HG03571 (cell line): ENCODE data around the gene RINL.

Source experiments
- ATAC-seq: cut with Tn5 transposase; IDR thresholded peaks from one replicate; pipeline ENCODE4 v1.9.1; 2021; ENCODE audit not compliant: unreplicated experiment

Gene RINL, protein sequence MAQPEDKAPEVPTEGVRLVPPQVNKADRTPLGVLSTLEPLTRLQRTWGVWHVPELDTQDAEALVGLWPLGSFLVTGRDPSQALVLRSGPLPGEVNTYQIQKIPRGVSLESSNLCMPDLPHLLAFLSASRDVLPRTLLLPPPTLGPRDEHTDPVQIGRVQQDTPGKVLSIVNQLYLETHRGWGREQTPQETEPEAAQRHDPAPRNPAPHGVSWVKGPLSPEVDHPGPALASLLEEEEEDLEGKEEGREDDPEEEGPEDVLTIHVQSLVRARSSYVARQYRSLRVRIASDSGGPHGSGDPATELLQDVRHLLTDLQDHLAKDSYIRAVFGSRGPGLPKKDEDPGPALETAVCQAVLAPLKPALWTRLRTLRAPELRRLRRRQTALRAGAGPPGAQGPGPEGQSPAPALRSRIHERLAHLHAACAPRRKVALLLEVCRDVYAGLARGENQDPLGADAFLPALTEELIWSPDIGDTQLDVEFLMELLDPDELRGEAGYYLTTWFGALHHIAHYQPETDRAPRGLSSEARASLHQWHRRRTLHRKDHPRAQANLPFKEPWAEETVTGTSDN

DNA sequence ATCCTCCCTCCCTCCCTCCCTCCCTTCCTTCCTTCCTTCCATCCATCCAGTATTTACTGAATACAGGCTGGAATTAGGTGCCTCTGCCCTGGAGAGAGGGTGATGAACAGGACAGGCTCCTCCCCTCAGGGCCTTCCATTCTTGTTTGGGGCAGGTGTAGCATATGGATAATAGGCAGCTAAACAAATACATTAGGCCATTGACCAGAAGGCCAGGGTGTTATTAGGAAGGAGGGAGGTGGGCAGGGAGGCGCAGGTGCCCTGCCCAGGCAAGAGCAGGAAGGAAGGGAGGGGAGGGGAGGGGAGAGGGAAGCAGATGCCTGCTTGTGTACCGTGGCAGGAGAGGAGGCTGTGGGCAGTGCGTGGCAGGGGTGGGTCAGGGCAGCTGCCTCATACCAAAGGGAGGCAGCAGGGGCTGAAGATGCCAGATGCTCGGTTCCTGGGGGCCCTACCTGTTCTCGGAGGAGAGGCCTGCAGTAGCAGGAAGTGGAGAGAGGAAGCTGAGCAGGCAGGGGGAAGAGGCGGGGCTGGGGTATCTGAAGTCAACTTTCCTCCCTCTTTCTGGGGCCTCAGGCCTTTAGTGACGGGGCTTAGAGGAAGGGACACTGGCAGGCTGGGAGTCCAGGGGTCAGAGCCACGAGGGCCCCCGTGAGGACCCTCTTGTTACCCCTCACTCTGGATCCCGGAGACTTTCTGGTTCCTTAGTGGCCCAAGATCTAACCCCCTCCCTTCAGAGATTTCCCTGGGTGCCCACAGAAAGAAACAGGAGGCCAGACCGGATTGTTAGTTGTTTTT, at the start of gene RINL:
RINL (minus strand) TSS at position 495 of the 794 bp plus-strand sequence. CDS start 1,533 bp downstream, outside the sequence.
- ATAC-seq, result no peak

DNA sequence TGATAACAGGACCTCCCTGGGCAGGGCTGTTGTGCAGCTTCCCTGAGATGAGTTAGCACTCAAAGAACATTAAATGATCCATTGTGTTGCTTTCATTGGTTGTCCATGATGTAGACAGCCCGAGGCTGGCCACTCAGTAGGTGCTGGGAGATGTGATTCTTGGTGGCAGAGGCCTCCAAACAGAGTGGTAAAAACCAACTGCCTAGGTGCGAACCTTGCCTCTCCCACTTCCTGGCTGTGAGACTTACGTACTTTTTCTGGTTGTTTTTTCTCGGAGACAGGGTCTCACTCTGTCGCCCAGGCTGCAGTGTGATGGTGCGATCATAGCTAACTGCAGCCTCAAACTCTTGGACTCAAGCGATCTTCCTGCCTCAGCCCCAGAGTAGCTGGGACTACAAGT, 46.3 kb upstream of the RINL start:
- ATAC-seq, result no peak

DNA sequence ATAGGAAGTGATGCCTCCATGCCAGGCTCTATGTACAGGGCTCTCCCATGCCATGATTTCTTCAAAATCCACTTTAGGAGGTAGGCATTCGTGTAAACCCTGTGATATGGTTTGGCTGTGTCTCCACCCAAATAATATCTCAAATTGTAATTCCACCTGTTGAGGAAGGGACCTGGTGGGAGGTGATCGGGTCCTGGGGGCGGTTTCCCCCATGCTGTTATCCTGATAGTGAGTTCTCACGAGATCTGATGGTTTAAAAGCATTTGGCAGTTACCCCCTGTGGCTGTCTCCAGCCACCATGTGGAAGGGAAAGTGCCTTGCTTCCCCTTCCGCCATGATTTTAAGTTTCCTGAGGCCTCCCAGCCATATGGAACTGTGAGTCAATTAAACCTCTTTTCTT, 44.4 kb upstream of the RINL start:
- no peak for ATAC-seq

DNA sequence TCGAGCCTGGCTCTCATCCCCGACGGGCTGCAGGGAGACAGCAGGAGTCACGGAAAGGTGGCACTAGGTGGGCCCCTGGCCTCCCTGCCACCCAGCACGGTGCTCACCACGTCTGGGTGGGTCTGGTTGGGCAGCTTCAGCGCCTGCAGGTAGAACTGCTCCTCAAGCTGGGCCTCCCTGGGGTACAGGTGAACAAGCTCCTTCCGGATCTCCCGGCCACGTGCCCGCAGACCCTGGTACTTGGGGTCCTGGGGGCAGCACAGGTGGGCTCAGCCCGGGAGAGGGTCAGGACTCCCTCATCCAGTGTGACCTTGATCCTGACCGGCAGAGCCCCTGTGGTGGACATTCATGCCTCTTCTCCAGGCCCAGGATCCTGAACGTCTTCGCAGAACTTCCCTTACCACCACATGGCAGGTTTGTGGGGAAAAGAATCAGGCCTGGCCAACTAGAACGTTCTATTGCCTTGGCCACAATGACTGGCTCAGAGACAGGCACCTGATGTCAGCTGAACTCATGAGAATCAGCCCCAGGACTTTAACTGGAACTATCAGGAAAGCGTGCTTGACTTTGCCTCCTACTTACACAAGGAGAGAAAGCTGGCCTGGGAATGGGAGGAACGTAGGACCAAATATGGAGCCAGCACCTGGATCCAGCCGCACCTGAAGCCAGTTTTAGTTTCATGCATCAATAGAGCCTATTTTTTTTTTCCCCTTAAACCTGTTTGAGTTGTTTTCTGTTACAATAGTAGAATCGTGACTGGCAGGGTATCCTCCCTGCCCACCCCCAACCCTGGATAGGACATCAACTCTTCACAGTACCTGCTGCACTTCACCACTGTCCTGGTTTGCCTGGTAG, 43.6 kb upstream of the RINL start:
- ATAC-seq, result no peak

DNA sequence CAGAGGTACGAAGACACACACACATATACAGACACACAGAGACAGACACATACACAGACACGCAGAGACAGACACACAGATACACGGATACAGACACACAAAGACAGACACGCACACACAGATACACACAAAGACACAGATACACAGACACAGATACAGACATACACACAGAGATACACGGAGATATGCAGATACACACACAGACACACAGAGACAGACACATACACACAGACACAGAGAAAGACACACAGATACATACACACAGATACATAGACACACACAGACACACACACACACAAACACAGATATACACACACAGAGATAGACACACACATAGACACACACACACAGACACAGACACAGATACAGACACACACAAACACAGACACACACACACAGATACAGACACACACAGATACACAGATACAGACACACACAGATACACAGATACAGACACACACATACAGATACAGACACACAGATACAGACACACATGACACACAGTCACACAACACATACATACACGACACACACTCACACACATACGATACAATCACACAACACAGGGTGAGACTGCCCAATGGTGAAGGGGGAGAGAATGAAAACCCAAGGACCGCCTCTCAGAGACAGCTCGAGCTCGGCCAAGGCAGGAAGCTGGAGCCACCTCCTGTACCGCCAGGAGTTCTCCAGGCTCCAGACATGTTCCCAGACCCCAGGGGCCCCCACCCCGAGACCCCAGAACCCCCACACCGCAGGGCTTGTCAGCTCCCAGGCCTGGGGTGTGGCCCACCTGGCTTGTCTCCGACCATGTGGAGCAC, 42.7 kb upstream of the RINL start:
- no peak for ATAC-seq

DNA sequence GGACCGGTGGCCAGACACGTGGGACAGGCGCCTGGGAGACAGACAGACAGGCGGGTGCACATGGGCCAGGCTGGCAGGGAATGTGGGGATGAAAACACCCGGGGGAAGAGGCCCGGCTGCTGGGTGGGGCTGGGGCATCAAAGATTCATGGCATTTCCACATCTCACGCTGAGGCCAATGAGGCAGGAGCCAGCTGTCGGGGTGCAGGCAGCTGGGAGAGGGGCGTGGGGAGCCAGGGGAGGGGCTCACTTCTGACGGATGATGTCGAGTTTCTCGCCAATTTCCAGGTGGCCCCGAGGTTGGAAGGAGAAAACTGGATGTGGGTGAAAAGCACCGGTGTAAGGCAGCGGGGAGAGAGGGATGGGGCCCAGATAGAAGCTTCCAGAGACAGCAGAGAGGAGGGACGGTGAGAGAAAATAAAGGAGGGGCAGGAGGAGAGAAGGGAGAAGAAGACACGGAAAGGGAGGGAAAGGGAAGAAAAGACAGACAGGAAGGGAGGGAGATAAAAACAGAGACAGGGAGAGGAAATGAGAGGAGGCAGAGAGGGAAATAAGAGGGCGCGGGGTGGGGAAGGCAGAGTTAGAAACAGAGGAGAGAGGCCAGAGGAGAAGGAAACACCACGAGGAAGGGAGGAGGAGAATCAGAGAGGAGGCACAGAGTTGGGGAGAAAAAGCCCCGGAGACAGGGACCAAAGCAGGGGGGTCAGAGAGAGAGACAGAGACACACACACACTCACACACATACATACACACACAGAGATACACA, 41.9 kb upstream of the RINL start:
- no peak for ATAC-seq

DNA sequence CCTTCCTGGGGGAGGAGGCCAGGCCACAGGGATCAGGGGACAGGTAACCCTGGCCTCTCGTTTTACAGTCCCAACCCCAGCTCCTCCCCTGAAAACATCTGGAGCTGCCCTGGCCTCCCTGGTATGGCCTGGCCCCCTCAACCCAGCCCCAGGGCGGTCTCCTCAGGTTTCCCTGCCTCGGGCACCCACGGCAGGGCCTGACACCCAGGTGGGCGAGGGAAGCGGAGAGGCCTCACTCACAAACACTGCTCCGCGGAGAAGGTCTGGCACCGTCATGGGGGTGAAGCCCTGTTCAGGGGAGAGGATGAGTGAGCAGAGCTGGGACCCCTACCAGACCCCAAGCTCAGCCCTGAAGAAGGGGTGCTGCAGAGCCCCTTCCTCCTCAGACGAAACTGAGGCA, 40.5 kb upstream of the RINL start:
- no peak for ATAC-seq

DNA sequence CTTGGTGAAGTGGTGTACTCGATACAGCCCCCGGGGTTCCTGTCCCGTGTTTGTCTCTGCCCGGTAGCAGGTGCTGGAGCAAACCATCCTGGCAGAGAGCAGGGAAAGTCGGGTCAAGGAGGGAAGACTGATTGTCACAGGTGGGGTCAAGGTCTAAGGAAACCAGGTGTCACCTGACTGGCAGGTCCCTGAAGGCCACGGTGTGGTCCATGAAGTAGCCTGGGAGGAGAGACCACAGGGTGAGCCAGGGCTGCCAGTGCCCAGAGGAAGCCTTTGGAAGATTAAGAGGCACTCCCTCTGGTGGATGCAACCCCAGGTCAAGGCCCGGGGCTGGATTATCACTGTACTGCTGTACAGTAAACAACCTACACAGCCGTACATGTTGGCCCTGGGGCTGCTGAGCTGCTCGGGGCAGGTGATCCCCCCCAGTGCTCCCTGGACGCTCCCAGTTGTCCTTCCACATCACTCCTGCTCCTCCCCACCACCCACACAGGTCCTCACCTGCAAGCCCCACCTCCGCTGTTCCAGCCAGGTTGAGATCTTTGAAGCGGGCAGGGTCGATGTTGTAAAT, 39.9 kb upstream of the RINL start:
- ATAC-seq, result no peak

DNA sequence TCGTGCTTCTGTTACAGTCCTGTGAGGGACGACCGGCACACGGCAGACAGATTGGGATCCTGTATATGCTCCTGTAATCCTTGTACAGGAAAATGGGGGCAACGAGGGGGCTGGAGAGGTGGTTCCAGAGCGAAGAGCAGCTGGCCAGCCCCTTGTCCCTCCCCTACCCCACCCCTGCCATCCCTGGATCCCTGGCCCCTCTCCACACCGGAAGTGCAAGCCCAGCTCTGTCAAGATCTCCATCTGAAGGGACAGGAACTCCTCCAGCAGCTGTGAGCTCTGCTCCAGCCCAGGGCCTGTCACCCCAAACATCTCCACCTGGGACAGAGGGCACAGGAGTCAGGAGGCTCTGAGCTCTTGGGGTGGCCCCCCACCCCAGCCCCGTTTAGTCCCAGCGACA, 39.4 kb upstream of the RINL start:
- ATAC-seq, result no peak

DNA sequence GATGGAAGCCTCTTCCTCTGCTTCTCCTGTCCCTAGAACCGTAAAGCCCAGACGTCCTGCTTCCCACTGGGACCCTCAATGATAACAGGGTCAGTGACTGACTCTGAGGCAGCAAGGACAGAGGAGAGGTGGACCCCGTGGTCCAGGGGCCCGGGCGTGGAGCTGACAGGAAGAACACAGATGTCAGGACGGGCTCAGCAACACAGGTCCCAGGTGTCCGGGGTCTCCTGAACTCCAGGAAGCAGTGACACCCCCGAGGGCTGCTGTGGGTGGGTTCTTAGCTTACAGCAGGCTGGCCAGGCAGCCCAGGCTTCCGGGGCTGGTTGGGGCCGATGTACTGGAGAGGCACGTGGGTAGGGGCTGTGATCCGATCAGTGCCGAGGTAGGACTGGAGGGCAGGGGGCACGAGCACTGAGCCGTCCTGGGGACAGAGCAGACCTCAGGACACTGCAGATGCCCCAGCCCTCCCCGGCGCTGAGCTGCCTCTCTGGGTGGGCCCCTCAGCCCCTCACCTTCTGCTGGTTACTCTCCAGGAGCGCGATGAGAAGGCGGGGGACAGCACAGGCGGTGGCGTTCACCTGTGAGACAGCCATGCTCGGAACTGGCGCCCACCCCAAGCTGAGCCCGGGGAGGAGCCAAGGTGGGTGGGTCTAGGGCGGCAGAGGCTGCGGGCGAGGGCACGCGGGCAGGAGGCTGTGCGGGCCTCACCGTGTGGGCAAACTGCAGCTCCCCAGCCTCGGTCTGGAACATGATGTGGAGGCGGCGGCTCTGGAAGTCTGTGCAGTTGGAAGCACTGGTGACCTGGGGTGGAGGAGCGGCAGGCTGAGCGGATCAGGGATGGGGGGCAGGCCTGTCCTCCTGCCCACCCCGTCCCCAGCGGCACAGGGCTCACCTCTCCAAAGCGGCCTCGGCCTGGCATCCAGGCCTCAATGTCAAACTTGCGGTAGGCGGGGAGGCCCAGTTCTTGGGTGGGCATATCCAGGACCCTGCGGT, 37.5 kb upstream of the RINL start:
- no peak for ATAC-seq

DNA sequence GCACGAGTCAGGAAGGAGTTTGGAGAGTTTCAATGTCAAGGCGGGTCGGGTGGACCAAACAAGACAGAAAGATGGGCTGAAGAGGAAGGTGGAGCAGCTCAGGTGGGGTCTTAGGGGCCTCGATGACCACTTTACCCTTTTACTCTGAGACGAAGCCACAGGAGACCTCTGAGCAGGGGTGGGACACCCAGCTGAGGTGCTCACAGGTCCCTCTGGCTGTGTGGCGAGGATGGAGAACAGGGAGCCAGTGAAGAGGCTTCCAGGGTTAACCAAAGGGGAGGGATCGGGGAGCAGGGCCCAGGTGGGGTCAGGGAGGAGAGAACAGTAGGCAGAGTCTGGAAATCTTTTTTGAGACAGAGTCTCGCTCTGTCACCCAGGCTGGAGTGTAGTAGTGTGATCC, 35.9 kb upstream of the RINL start:
- no peak for ATAC-seq

DNA sequence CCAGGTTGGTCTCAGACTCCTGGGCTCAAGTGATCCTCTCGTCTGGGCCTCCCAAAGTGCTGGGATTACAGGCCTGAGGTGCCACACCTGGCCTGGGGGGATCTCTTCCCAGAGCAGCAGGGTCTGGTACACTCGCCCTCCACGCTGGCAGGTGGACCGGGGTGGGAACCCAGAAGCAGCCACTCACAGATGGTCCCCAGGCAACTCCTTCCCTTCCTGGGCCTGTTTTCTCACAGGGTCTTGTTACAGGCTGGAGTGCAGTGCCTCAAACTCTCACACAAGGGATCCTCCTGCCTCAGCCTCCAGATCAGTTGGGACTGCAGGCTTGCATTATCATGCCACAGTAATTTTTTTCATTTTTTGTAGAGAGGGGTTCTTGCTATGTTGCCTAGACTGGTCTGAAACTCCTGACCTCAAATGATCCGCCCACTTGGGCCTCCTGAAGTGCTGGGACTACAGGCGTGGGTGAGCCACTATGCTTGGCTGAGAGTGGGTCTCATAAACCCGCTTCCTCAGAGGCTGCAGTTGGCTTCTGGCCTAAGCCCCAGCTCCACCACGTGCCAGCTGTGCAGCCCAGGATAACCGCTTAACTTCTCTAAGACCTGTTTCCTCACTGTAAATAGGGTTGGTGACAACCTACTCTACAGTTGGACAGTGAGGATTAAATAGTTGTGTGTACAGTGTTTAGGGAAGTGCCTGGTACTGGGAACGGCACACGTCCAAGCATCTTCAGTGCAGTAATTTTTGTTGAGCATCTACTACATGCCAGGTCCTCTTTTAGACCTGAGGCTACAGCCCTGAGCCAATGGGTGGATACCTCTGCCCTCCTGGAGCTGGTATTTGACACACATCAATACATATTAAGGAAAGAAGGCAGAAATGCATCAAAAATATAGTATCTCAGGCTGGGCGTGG, 34.8 kb upstream of the RINL start:
- ATAC-seq, result no peak

DNA sequence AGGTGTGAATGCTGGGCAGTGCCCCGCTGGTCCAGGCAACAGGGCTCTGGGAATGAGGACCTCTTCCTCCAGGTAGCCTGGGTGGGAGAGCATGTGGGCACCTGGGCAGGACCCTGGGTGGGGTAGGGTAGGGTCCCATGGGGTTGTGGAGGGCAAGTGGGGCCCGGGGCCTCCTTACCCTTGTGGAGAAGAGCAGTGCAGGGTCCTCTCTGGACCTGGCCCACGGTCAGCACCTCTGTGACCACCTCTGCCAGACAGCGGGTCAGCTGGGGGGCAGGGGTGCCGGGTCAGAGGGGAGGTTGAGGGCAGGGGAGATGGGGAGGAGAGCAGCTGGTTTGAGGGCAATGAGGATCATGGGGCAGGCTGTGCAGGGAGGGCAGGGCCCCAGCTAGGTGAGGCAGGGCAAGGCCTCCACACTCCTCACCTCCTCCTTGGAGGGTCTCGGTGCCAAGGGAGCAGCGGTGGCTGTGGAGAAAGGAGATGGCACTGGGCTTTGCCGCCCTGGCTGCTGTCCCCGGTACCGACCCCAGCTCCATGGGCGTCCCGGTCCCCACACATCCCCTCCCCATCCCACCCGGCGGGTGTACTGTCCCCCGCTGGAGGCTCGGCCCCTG, 33.4 kb upstream of the RINL start:
- ATAC-seq, result no peak

DNA sequence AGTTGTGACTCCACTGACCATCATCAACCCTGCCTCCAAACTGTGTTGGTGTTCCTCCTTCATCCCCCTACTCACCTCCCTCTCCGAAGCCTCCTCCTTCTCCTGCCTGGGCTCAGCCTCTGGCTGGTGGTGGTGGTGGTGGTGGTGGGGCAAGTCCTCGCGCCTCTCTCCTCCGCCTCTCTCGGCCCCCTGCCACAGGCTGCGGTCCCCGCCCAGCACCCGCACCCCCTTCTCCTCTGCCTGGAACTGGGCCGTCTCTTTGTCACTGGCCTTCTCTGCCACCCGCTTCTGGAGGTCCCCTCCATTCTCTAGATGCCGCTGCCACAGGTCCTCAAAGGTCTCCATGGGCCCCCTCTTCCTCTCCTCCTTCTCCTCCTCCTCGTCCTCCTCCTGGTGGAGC, 32.4 kb upstream of the RINL start:
- ATAC-seq, result no peak

DNA sequence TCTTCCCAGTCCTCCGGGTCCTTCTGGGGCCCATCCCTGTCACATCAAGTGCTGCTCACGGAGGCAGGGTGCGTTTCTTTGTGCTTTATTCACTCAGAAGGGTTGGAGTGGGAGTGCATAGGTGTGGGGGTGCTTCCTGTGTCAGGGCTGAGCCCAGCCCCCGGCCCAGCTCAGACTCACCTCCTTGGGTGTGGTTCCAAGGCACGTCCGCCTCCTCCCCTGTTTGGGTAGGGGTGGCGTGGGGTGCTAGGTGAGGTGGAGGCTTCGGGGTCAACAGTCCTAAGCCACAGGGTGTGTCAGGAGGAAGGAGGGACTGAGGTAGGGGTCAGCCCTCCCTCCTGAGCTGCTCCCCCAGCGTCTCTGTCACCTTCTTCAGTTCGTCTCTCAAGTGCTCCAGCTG, 30.8 kb upstream of the RINL start:
- no peak for ATAC-seq

DNA sequence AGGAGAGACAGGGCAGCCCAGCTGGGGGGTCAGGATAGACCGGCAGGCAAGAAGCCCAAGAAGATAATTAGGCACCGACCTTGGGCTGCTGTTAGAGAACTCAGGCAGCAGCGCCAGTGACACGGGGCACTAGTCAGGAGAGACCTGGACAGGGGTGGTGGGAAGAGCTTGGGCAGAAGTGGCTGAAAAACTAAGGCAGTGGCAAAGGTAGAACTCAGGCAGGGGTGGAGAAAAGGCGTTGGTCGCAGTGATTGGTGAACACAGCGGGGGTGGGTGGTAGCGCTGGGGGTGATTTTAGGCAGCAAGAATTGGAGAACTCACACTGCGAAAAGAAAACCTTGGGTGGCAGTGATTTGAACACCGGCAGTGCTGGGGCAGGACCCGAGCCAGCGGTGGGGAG, 29.6 kb upstream of the RINL start:
- no peak for ATAC-seq

DNA sequence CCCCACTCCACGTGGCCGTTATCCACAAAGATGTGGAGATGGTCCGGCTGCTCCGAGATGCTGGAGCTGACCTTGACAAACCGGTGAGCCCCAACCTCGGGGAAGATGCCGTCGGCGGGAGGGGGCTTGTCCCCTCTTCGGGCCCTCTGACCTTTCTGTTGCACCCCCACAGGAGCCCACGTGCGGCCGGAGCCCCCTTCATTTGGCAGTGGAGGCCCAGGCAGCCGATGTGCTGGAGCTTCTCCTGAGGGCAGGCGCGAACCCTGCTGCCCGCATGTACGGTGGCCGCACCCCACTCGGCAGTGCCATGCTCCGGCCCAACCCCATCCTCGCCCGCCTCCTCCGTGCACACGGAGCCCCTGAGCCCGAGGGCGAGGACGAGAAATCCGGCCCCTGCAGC, 29.2 kb upstream of the RINL start:
- no peak for ATAC-seq
